Hematopoietic multipotent progenitor cell treated with erythropoietin and hydrocortisone succinate and interleukin-3 and kit ligand, for 15 days (in vitro differentiated cells): Measurements from ENCODE around the gene GRIA3.

Experiments
- DNase-seq: peaks from one replicate; pipeline ENCODE4 v3.0.0-alpha.2; 2015; ENCODE audit warnings: low spot score

The GRIA3 gene

DNA sequence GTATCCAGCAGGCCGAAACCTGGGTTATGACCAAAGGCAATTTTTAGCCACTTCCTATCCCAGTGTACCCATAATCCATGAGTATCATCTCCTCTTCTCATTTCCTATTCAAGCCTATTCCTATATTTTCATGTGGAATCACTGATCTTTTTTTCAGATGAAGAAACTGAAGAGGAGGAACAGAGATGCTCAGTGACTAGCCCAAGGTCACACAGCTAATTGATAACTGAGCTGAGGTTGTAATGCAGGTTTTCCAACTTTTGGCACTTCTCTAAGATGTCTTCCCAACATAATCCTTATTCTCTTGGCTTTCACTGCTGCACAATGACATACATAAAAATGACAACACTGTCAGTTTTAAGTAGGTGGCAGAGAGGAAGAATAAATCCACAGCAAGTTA, 15.3 kb downstream of the GRIA3 start:
- no peak for DNase-seq

DNA sequence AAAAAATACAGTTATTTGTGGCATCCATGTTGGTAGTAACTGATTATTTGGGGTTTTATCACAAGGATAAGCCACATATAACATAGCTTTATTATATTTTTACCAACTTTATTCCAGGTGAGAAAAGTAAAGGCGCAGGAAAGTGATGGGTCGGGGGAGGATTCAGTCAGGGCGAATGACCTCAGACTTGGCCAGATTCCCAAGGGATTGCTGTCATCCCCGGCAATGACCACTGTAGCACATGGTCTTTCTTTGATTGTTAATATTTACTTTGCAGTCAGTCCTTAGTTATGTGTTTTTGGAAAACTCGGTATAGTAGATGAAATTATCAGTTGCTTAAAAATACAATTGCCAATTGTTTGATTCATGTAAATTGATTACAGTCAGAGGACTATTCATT, 17.6 kb downstream of the GRIA3 start:
- DNase-seq, result no peak

DNA sequence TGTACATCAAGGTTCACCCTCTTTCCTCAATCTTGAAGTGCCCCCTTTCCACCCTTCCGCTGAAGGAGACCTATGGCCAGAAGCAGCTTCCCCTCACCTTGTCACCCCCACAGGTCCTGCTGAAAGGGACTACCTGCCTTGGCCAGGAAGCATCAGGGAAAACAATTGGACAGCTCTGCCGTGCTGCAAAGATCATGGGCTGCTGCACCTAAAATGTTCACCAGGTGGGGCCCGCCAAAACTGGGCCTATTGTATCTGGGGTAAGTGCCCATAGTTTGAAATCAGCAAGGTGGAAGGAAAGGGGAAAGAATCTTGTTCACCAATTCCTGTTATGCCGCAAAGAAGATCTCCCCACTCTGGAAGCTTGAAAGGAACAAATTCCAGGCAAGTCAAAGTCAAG, 18.4 kb downstream of the GRIA3 start:
- DNase-seq, result no peak

DNA sequence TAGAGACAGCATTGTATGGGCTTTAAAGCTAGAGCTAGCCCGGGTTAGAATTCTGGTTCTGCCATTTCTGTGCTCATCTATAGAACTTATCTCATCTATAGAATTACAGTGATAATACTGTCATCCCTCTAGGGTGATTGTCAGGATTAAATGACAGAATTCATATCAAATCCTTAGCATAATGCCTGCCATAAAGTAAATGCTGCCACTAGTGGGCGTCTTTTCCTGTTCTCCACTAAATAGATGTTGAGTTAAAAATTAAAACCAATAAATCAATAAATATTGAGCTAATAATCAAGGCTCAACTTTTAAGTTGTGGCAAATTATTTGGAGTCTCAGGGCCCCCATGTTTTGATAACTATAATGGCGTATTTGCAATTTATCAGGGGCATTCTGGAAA, 19.7 kb downstream of the GRIA3 start:
- no peak for DNase-seq

DNA sequence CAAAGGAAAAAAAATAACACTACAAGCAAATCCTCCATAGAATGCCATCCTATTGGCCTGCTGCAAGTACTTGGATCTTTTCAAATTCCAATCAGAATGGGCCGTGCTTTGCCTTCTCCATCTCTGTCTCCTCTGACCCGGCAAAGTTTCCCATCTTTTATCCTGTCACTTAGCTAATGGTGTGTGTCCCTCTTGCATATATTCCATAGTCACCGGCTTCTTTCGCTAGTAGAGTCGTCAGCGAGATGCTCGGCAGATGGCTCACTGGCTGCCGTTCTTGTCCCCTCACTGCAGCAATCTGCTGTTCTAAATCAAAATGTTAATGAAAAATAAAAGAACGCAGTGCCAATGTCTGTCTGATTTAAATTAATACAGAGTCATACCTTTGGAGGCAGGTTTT, 22.1 kb downstream of the GRIA3 start:
- no peak for DNase-seq

DNA sequence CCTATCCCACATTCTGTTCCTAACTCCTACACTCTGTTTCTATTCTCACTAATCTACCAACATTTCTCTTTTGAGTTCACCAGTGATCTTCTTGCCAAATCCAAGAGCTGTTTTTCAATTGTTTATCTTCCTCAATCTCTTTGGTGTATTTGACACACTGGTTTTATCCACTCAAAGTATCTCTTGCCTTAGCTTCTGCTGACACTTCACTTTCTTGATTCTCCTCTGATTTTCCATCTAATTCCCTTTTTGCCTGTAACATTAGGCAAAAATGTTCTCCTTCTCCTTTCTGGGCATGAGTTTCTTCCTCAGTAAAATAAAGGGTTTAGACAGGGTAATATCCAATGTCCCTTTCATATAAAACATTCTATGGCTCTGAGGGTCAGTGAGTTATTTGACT, 26.2 kb downstream of the GRIA3 start:
- no peak for DNase-seq

DNA sequence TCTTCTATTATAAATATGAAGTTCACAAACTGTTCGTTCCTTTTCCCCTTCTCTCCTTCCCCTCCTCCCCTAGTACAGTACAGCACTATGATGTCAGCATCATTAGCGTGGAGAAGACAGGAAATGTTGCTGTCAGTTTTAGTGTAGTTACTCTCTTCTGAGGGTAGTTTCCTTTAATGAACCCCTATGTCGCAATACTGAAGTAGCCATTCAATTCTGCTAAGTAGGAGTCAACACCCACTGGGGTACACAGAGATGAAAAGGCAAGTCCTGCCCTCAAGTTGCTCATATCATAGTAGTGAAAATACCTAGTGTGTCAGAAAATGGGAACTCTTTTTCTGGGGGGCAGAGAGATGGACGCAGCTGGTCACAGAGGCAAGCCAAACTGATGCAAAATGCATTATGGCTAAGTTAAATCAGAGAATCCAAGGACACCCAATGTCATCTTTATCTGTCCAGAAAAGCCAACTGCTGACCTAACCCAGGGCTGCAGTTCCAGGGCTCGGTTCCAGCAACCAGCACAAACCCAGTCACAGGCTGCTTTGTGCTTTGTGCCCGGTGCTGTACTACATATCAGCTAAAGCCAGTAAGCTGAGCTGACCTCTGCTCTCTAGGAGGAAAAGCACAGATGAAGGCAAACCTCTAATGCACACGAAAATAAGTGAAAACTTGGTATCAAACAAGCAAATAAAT, 31.5 kb downstream of the GRIA3 start:
- DNase-seq, result no peak

DNA sequence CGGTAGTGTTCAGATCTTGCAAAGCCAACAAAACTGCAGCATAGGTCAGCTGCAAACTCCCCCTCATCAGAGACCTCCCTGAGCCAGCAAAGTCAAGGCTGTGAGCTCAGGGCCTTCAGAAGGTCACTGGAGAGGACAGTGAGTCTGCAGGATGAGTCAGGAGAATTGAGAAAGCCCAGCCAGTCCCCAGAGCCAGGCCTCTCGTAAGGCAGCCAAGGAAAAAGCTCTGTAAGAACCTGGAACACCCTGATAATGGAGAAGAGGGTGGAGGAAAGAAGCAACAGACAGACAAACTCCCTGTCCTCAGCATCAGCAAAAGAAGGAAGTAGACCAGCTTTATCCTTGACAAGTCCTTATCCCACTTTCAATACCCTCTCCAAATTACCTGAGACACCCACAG, 33.0 kb downstream of the GRIA3 start:
- no peak for DNase-seq

DNA sequence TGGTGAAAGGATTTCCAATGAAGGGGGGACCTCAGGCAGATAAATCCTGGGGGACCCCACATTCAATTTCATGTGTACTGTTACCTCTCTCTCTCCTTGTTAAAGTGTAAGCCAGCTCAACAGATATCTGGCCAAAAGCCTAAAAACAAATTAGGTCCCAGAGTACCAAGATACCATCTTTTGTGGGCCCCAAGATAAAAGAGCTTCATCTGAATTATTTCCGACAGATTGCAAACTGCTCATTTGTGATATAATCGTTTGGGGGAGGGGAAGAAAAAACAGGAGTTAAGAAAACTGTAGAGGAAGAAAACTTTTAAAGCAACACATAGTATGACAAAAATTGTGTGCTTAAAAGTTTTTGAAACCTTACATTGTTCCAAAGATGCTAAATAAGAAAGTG, 33.6 kb downstream of the GRIA3 start:
- no peak for DNase-seq

DNA sequence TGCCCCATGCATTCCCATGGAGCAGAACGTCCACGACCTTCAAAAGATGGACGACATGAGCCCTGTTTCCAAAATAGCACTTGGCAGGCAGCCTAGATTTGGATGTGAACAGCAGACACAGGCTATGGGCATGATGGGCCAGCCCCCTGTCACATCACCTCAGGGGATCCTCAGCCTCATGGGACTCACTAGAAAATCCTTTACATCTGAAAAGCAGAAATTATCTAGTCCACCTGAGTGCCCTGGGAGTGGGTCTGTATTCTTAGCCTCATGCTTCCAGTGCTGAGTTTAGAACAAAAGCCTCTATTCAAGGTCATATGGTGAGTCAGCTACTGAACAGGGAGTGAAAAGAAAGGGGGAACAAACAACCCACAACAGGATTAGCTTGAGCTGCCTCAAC, 35.8 kb downstream of the GRIA3 start:
- DNase-seq, result no peak

DNA sequence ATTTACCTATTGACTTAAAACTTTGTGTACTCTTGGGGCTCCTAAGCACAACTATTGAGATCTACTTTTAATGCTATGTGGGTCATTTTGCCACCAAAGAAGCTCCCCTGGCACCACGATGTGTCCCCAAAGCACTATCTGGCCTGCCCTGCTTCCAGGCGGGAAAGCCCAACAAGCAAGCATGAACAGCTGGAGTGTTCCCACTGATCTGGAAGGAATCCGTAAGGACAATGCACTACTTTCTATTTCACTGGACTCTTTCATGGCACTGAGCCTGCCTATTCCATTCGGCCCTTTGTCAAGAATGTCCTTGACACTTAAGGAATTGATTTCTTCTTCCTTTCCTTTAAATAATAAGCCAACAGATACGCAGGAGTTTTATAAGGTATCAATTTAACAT, 38.8 kb downstream of the GRIA3 start:
- DNase-seq, result no peak

DNA sequence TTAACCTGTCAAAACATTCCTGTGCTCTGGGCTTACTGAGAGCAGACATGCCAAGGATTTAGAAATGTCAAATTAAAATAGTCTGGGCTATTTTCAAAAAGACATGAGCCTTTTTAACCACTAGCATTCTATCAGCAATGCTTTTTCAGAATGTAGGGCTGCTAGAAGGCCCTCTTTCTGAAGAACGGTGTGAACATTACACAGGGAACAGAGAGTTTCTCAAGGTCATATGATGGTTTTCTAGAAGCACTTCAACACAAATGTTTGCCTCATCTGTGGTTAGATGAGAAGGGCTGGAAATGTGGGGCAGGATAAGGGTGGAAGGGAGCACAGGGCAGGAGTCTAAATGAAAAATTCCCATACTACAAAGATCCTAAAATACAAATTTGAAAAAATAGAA, 39.3 kb downstream of the GRIA3 start:
- DNase-seq, result no peak

DNA sequence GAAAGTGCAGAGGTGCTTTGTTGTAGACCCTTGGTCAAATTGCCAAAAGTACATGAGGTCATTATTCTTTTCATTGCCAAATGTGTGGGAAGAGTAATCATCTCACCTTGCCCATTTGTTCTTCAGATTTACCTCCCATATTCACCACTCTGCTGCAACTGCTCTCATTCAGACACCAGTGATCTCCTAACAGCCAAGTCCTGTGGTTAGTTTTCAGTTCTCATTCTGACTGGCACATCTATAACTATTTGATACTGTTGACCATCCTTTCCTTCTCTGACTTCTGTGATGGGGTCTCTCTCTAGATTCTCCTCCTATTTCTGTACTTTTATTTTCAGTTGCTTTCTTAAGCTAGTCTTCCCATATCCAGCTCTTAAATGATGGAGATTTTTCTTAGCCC, 39.8 kb downstream of the GRIA3 start:
- no peak for DNase-seq

DNA sequence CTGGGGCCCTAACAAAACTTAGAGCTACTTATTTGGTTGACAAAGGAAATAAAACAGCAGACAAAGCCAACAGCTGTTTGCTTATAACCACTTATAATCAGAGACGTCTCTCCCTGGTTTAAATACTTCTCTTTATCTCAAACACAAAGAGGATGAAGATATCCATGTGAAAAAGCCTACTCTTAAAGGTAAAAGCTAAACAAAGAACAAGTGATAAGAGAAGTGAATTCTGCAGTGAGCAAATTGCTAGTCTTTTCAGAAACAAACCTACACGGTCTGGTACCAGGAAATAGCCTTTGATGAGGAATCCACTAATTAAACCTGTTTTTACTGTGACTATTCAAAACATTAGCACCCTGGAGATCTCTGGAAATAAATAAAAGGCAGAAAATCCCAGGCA, 46.7 kb downstream of the GRIA3 start:
- DNase-seq, result no peak

DNA sequence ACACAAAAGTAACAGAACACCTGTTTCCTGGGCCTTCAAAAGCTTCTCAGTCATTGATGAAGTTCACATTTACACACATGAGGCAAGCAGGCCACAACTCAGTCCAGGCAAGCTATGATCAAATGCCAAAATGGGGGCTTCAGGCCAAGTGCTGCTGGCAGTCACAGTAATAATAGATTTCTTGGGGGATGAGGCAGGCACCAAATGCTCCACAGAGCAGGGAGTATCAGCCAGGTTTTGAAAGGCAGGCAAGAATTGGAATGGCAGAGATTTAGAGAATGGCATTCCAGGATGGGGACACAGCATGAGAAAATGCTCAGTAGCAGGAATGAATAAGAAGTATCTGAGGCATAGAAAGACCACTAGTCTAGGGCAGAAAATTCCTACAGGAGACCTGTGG, 52.8 kb downstream of the GRIA3 start:
- DNase-seq, result no peak

DNA sequence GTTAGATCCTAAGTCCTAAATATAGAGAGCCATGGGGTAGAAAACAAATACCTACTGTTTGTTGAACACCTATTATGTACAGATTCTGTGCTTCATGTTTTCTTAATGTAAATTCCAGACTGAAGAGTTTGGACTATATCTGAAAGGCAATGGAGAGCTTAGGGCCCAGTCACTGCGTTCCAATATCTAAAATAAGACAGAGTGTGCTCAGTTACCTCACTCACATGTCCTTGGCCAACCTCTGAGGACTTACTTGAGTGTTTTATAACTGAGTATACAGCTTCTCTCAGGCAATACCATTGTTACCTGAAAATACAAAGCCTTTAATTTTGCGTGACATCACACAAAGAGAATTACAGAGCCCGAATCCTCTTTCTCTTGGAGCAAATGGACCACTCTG, 53.2 kb downstream of the GRIA3 start:
- no peak for DNase-seq

DNA sequence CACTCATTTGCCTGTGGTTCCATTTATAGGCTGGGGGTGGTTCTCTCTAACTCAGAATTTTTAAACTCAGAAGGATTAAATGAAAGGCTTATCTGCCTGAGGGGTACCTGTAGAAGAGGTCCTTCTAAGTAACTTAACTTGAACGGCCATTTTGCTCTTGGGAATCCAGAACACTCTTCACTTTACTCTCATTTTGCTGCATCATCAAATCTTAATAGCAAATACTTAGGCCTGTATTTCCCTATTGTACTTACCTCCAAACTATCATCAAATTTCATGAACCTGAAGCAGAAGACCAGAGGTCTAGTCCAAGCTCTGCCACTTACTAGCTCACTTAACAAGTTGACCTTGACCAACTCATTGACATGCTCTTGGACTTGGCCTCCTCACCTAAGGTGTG, 70.4 kb downstream of the GRIA3 start:
- DNase-seq, result no peak

DNA sequence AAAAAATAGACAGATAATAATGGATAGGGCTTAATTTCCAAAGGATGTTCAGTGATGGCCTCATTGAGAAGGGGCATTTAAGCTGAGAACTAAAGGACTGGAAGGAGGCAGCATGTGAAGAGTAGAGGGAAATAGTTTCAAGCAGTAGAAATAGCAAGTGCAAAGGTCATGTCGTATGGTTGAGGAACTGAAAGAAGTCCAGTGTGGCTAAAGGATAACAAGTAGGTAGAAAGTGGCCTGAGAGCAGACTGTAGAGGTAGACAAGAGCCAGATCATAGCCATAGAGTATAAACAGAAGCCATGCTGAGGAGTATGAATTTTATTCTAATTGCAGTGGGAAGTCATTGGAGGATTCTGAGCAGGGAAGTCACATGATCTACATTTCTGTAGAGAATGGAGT, 72.3 kb downstream of the GRIA3 start:
- DNase-seq, result no peak

DNA sequence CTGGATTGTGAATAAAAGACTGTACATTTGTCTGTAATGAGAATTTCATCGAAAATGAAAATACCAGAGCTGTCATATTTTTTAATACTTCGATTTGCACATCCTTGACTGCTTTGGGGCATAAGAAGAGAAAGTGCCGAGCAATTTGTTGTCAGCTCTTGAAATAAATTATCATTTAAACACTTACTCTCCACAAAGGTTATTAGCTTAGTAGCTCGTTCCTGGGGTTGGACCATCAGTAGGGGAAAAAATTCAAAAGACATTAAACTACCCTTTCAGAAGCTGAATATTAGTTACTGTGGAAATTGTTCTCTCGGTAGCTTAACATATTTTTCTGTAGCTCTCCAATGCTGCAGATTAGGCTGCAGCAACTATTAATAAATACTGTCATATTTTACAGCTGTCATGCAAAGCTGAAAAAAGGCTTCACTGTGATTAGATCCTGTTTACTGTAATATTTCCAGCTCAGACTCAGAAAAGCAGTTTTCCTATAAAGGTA, 76.9 kb downstream of the GRIA3 start:
- no peak for DNase-seq

DNA sequence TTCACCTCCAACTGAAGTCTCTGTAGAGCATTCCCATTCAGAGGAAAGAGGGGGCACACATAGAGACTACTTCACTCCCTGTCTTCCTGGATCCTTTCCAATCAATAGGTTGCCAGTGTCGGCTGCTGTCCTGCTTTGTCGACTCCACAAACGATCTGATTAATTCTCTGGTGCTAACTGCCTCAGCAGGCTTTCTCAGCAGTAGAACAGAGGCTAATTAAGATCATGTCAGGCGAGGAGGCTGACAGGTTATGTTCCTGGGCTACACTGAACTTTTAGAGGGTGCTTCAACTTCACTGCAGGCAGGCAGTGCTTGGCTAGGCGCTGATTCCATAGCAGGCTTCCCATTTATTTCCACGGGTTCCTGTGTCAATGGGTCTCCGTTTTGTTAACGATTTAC, 79.2 kb downstream of the GRIA3 start:
- DNase-seq, result no peak

DNA sequence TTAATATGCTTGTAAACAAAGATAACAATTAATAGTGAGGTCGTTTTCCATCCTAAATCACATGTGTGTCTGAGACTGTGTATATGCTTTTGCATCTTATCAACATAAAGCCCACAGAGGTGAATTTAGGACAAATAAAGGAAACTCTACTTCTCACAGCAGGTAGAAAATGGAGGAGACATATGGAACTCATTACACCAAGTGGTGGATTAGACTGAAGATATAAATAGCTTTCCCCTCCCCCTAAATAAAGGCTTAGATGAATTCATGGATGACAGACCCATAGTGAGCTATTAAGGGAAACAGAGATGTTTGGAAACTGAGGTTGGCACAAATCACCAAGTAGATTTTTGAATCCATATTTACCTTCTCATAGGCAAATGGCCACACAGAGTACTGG, 79.7 kb downstream of the GRIA3 start:
- no peak for DNase-seq

DNA sequence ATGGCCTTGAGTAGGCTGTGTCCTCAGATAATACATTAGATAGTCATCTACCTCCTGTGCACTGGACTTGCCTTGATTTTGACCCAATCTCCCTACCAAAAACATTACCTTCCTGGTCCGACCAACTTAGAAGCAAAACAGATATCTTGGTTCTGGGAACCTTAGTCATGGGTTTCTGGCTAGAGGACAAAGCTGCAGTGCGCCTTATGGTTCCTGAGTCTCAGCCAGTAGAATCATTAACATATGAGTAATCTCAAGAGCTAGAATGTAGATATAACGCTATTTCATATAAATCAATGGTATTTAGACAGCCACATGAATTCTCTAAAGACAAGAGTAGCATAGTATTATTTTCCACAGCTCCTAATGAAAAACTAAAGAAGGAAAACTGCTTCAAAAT, 83.1 kb downstream of the GRIA3 start:
- DNase-seq, result no peak

DNA sequence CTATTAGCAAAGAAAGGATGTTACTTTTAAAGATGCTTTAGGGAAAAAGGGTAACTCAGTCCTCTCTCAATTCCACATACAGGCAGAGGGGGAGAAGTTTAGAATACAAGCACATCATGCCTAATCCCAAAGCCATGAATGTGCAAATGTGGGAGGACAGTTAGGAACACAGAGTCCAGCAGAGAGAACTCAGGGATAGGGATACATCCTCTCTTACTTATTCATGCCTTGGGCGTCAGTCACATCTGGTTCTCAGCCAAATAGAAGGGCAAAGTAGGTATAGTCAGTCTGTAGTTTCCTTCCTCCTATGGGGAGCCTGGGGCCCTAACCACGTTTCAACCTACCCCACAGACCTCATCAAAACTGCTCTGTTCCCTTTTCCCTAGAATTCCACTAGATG, 87.8 kb downstream of the GRIA3 start:
- DNase-seq, result no peak

DNA sequence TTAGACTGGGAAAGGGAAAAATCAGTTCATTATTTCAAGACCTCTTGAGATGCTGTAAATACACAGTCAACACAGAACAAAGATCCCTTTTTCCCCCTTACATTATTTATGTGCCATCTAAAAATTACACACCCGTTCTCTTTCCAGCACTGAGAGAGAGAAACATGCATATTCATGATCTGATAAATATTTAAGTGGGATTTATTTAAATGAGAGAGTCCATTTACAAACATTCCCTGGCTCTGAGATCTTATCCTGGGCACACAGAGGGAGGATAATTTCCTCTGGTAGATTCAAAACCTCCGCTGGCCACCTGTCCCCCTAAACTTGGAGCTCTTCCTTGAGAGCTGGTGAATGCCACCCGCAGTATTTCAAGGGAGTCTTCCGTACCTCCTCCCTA, 88.6 kb downstream of the GRIA3 start:
- DNase-seq, result no peak

DNA sequence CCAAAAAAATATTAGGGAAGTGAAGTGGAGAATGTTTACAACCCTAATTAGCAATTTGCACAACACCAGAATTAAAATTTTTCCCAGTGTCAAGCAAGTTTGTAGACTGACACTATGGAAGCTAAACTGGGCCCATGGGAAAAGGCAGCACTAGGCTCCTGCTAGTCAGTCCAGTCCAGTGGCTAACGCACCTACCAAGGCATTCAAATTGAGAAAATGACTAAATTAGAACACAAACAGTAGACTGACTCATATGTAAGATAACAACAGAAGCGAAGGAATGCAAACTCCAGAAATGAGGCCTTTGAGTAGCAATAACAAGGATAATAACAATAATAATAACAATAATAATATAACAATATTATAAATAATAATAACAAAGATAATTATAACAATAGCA, 90.7 kb downstream of the GRIA3 start:
- DNase-seq, result no peak
